ENCODE results near the gene CSMD2.

Gene CSMD2

DNA sequence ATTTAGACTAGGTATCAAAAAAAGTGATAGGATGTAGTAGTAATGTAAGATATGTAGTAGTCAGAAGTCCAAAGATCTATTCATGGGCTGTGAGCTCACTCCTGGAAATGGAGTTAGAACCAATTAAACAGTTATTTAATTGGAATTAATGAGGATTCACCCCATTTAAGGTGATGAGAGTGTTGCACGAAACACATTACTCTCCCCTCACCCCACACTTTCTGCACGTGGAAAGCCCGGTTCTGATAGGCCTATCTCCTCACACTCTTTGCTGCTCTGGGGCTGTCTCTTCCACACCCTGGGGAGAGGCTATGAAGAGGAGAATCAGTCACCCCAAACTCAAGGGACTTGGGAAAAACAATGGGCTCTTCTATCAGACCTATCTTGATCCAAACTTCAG is 174.7 kb downstream of the CSMD2 start:
- no peak for DNase-seq

- DNase-seq: no peak
These were observed 176.9 kb downstream of the CSMD2 start for GRCh38 chr1:33988161-33988560.

GRCh38 chr1:33986390-33987095 is 178.5 kb downstream of the CSMD2 start:
- DNase-seq: peak; percentile 56

DNA sequence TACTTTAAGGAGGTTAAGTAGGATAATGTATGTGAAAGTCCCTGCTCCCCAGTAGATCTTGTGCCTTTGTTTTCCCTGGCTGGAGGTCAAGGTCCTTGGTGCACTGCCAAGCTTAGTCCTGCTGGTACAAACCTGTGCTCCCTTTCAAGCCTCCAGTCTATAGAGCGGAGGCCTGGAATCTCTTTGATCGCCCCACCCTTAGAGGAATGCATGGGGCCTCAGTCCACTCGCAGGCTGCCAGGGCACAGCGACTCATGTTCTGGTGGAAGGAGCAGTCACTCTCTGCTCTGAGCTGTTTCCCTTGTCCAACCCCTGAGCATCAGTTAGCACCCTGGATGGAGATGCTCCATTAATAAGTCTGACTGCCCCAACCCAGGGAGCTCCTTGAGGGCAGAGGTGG is 179.4 kb downstream of the CSMD2 start:
- peak; percentile 35 for DNase-seq

DNA sequence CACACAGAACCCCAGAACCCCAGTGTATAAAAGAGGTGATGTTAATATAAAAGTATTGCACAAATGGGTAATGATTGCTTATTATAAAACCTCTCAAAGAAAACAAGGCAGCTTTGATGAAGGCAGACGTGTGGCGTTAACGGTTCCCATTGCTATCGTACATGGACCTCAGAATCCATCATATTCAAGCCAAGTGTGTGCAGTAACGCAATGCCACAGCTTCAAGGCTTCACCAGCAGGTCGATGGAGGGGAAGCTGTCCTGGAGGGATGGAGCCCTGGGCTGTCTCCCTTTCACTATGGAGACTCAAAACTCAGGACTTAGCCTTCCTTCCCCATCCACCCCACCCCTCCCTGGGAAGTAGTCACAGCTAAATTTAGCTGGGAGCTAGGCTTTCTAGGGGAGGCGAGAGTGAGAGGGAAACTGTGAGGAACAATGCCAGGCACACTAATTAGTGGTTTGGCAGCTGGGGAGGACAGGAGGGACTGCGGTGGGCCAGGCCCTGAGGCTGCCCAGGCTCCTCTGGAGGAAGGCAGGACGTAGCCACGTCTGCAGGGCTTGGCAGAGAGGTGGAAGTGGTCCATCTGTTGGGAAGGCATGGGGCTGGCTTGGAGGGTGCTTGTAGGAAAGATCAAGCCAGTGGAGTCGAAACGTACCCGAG is 180.0 kb downstream of the CSMD2 start:
- DNase-seq: peak; percentile 77

DNA sequence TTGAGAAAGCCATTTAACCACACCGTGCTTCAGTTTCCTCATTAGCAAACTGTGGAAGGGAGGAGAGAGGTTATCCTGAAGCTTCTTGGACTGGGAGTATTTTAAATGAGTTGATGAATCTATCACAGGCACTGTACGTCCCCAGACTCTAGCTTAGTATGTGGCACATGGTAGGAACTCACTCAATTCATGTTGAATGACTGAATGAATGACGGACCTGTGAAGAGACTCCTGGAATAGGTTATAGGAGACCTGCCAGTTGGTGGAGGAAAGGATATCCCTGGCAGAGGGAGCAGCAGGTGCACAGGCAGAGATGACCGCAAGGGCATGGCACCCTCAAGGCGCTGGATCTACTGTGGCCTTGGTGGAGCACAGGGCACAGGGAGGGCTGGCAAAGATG is 182.6 kb downstream of the CSMD2 start:
- no peak for DNase-seq

- no peak for DNase-seq
These were observed 185.7 kb downstream of the CSMD2 start for GRCh38 chr1:33979341-33979740.

DNA sequence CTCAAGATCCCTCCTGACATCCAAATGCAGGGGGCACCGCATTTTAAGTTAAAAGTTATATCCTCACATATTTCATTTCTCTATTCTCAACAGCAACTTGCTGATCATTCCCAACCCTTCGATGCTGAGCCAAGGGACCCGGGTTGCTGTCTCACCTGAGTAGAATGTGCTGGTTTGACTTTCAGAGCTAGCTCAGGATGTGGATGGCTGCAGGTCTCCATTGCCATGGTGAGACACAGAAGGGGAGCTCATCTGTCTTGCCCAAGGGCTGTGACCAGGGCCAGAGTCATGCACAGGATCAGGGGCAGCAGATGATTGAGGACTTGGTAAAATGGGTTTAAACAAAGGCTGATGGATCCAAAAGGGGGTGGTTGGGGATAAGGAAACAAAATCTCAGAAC is 189.1 kb downstream of the CSMD2 start:
- no peak for DNase-seq

DNA sequence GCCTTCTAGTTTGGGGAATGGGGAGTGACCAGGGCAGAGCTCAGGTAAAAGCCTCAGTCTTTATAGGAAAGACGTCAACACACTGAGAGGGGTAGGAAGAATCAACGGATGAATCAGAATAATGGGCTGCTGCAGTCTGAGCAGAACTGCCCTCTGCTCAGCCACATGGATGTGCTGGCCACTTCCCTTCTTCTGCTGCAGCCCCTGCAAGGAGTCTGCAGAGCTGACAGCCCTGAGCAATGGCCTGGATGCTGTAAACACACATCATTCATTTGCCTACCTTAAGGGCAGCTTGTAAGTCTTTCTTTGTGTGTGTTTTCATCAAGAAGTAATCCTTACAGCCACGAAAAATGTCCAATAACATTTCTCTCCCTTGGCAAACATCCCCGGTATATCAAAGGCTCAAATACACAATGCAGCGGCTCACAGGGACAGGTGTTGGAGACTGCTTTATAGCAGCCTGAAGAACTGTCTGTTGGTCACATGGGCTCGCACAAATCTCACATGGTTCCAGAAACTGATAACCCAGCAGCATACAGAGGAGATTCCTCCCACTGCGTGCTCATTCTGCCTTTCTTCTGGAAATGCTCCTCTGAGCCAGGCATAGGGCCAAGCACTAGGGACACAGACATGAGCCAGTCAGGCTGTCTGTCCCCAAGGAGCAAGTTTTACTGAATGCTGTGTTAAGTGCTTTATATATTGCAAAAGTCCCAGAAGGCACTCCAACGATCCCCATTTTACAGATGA is 191.1 kb downstream of the CSMD2 start:
- no peak for DNase-seq

DNA sequence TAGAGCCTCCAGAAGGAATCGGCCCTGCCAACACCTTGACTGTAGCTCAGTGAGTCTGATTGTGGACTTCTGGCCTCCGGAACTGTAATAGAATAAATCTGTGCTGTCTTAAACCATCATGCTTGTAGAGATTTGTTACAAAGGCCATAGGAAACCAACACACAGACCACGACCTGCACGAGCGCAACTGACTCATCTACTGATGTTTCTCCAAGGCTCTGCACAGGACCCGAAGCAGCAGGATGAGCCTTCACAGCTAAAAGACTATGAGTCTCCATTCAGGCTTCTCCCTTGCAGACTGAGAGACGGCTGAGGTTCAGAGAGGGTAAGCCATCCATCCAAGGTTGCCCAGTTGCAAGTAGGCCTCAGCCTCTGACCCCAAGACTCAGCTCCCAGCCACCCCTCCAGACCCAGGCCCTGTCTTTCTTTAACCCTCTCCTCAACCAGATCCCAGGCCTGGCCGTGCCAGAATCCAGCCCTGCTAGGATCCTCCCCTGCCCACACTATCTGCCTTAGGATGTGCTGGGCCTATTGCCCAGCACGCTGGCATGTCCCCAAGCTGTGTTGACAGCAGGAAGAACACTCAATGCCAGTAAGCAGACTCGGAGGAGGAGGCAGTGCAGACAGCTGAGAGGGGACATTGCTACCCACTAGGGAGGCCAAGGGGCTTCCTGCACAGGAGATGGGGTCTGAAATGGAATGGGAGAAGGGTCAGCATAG is 192.2 kb downstream of the CSMD2 start:
- DNase-seq: peak; percentile 27

DNA sequence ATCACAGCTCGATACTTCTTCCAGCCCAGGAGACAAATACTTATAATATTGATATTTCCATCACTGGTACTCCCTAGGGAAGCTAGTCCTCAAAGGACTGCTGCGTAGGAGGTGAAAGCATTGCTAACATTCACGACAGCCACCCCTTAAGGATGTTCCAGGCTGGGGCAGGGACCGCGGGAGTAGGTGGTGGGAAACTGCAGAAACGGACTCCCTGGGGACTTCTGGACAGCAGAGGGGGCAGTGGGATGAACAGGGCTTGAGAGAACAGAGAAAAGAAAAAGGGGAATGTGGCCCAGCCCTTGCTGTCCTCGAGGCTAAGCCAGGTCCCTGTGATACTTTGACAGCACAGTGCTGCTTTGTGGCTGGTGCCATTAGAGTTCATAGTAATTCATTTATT is 193.1 kb downstream of the CSMD2 start:
- no peak for DNase-seq

DNA sequence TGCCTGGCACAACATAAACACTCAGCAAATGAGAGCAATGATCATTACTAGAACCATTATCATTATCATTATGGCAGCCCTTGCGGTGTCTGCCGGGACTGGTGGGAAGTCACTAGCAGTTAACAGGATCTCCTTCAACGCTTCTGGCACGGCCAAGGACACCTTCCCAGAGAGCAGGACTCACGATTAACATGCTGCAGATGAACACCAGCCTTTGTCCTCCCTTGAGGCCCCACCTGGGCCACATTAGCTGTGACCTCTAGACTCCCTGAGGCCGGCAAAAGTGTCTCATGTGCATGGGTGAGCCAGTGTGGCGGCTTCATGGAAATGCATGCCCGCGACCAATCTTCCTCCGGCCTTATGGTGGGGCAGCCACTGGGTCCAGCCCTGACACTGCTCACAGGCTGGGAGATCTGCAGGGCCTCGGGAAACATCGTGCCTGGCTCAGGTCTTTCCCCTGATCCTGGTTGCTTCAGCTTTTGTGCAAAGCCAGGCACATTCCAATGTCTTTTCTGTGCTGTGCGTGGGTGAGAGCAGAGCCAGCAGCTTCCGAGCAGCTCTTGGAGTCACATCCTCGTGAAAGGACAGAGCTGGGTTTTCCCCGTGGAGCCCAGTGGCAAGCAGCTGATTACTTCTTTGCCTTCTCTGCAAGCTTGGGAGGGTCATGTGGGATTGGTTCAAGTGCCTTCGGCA is 193.9 kb downstream of the CSMD2 start:
- DNase-seq: no peak

GRCh38 chr1:33970148-33970825 is 194.7 kb downstream of the CSMD2 start:
- no peak for DNase-seq

DNA sequence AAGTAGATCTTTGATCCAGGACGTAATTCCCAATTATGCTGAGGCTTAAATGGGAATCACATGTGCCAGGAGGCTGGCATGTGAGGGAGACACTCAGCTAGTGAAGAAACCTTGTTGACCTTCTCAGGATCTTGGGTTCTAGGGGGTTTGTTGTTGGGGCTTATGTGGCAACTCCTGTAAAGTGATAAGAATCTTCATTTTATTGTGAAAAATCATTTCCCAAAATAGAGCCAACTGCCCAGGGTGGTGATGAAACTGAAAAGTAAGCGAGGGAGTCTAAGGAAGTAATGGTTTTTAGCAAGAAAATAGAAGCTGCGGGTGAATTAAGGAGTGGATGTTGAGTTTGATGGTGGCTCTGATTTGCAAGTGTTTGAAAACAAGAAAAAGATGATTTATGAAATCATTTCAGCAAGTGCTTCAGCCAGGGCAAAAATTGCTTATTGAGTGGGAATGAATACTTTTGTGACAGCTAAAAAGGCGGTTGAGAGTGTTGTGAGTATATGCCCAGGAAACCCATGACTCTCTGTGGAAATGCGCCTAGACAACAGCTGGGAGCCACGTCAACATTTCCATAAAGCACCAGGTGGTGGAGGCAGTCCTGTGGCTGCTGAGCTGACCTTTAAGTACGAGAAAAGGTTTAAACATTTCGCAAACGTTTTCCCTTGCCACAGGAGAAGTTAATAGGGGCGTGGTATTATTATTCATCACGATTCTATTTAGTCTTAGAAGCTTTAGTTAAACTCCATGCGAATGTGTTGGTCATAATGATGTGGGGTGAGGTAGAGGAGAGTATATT is 198.5 kb downstream of the CSMD2 start:
- no peak for DNase-seq

GRCh38 chr1:33965086-33965485 is 199.9 kb downstream of the CSMD2 start:
- DNase-seq: no peak

GRCh38 chr1:33962061-33962460 is 203.0 kb downstream of the CSMD2 start:
- DNase-seq: no peak

DNA sequence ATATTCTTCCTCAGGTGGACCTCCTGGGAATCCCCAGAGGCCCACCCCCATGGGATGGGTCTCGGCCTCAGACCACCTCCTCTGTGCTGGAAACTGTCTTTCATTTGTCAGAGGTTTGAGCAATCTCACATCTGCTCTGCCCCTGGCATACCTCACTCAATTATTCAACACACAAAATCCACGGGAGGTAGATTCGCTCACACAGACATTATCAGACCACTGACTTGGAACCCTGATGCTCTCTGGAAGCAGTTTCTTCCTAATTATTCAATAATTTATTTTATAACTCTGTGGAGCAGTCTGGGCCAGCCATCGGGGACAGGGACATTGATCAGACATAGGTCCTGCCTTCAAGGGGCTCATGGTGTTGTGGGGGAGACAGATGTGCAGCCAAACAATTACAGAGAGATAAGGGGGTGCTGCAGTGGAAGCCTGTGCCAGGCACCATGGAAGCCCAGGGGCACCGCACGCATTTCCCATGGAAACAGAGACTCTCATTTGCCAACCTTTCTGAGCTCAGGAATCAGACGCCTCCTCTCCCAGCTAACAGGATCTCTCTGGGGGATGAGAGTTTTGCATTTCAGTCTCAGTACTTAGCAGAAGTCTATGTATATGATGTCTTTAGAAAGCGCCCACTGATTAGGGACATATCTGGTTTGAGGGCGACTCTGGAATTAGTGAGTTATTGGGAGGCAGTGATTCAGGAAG is 204.7 kb downstream of the CSMD2 start:
- DNase-seq: no peak

- DNase-seq: no peak
These were observed 207.2 kb downstream of the CSMD2 start for GRCh38 chr1:33957854-33958253.

GRCh38 chr1:33955096-33955495 is 209.9 kb downstream of the CSMD2 start:
- DNase-seq: no peak

DNA sequence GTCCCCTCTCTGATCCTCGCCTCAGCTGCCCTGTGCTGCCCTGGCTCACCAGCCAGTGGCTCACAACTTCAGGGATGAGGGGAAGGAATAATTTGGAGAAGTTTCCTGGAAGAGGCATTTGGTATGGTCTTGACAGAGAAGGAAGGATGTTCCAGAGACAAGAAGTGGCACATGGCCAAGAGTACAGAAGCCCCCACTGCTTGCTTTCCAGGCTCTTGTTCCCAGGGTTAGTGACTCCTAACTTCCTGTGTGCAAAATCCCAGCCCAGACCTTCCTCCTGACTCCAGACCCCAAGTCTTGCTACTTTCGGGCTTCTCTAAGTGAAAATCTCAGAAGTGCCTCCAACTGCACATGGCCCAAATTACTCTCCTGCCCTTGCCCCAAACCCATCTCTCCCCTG is 215.5 kb downstream of the CSMD2 start:
- DNase-seq: no peak

DNA sequence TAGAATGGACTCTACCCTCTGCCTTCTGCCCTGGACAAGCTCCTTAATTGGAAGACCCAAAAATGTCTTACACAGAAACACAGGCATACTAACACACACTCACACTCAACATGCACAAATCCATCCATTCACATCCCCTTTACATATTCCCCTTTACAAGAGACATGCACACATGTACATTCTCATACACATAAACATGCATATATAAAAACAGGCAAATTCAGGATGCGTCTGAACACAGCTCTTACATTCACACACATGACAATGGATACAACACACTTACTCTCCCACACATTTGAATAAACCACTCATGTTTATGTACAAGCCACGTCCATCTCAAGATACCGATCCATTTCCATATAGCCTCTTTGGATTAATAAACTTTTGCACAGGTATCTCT is 216.7 kb downstream of the CSMD2 start:
- DNase-seq: no peak
